Smooth muscle cell (in vitro differentiated cells): ENCODE data around the gene ISM2. TPM values are rescaled to one million over a fixed set of nuclear protein-coding genes. Genes with fewer than 3 reads are reported as not detected.

Source experiments
- DNase-seq: peaks from one replicate; lab custom pipeline; 2025; ENCODE audit not compliant: unreplicated experiment; lab: John Stamatoyannopoulos, UW
- H2AFZ ChIP-seq: fragments of 200-600 bp; sonication (generic); 2 replicates; pipeline ENCODE4 v1.6.0; 2016; ENCODE audit warnings: antibody characterized with exemption, low read depth, mild to moderate bottlenecking
- H3F3A ChIP-seq: fragments of 200-600 bp; sonication (generic); 2 replicates; pipeline ENCODE4 v1.6.0; 2017; ENCODE audit warnings: antibody characterized with exemption, low read depth
- H3K27ac ChIP-seq: fragments of 200-600 bp; sonication (generic); 2 replicates; pipeline ENCODE4 v1.5.1; 2016; ENCODE audit warnings: low read depth, mild to moderate bottlenecking
- H3K27me3 ChIP-seq: fragments of 200-600 bp; sonication (generic); 2 replicates; pipeline ENCODE4 v1.6.1; 2016; ENCODE audit warnings: low read depth, mild to moderate bottlenecking
- H3K36me3 ChIP-seq: fragments of 200-600 bp; sonication (generic); 2 replicates; pipeline ENCODE4 v1.5.1; 2016; ENCODE audit warnings: low read depth
- H3K4me1 ChIP-seq: fragments of 200-600 bp; sonication (generic); 2 replicates; pipeline ENCODE4 v1.5.1; 2016; ENCODE audit warnings: low read depth
- H3K4me2 ChIP-seq: fragments of 200-600 bp; sonication (generic); 2 replicates; pipeline ENCODE4 v1.6.0; 2016; ENCODE audit warnings: mild to moderate bottlenecking
- H3K4me3 ChIP-seq: fragments of 200-600 bp; sonication (generic); 2 replicates; pipeline ENCODE4 v1.5.1; 2016; ENCODE audit warnings: mild to moderate bottlenecking
- H3K79me2 ChIP-seq: fragments of 200-600 bp; sonication (generic); 2 replicates; pipeline ENCODE4 v1.6.0; 2016; ENCODE audit warnings: low read depth, mild to moderate bottlenecking
- H3K9ac ChIP-seq: fragments of 200-600 bp; sonication (generic); 2 replicates; pipeline ENCODE4 v1.6.0; 2016; ENCODE audit warnings: low read depth
- H3K9me3 ChIP-seq: fragments of 200-600 bp; sonication (generic); replicated peaks from 2 replicates; pipeline ENCODE4 v1.5.1; 2016; ENCODE audit warnings: low read depth
- H4K20me1 ChIP-seq: fragments of 200-600 bp; sonication (generic); 2 replicates; pipeline ENCODE4 v1.6.0; 2016; ENCODE audit warnings: low read depth
- WGBS: methylation state at CpG from one replicate; pipeline ENCODE4 v1.1.7; 2016; ENCODE audit warnings: low lambda C conversion rate; 5-methylcytosine and 5-hydroxymethylcytosine counted together
- polyA plus RNA-seq: library from polyadenylated mRNA; unstranded; fragments of >200 nt; fragmentation: Nextera tagmentation; extraction: Ambion mirVana; gene quantifications from 2 replicates; pipeline ENCODE4 v1.2.1, GENCODE V29; 2016
- total RNA-seq: library from RNA; depleted of rRNA; stranded (reverse); fragments of >200 nt; gene quantifications from 2 replicates; pipeline ENCODE4 v1.2.3, GENCODE V29; 2014
- TF ChIP-seq, protein P1 (sequence below): fragments of 200-600 bp; sonication (generic); IDR thresholded peaks from 2 replicates; pipeline ENCODE4 v1.5.1; 2017; ENCODE audit warnings: borderline replicate concordance, mild to moderate bottlenecking, antibody characterized with exemption; ENCODE audit not compliant: insufficient read depth, poor library complexity, severe bottlenecking

The ISM2 gene
- total and polyA plus RNA-seq, 2 experiments from 2014 or later, result 0.78 to 2.7 TPM

DNA sequence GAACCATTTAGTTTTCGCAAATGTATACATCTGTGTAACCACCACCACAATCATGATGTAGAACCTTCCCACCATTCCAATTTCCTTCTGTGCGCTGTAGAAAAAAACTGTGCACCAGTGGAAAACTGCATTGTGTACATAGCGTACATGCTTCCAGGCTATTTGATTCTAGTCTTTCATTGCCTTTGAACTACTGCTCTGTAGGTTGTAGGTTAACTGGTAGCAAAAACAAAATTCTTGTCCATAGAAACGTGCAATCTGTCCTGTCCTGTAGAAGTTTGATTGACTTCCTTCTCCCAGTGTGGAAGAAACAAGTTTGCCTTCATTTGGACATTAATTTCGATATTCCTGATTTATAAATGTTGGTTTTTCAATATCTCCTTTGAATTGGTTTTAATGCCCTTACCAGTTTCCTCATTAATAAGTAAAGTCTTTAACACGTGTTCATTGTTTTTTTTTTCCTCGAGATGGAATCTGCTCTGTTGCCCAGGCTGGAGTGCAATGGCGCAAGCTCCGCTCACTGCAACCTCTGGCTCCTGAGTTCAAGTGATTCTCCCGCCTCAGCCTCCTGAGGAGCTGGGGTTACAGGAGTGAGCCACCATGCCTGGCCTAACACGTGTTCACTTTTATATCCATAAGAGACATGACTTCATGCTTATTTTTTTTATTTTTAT is 3.6 kb upstream of the ISM2 start:
- H3F3A ChIP-seq, result no peaks in the 10 kb centered on the region
- 87% methylated on average over 11 of the region's 11 CpGs for WGBS
- H3K36me3 ChIP-seq, result no peaks in the 10 kb centered on the region
- no peak overlapping the region for H2AFZ ChIP-seq
- H3K27me3 ChIP-seq, result peaks cover 34% of the 10 kb centered on the region
- no peak overlapping the region for H3K9ac ChIP-seq
- H3K79me2 ChIP-seq, result no peaks in the 10 kb centered on the region
- no peaks in the 10 kb centered on the region for H3K9me3 ChIP-seq
- H3K4me3 ChIP-seq, result no peak overlapping the region
- H3K4me1 ChIP-seq, result peaks cover 5% of the 10 kb centered on the region
- no peak overlapping the region for H3K27ac ChIP-seq
- DNase-seq, result no peak
- H4K20me1 ChIP-seq, result no peaks in the 10 kb centered on the region
- H3K4me2 ChIP-seq, result no peak overlapping the region
- TF ChIP-seq, protein P1, sequence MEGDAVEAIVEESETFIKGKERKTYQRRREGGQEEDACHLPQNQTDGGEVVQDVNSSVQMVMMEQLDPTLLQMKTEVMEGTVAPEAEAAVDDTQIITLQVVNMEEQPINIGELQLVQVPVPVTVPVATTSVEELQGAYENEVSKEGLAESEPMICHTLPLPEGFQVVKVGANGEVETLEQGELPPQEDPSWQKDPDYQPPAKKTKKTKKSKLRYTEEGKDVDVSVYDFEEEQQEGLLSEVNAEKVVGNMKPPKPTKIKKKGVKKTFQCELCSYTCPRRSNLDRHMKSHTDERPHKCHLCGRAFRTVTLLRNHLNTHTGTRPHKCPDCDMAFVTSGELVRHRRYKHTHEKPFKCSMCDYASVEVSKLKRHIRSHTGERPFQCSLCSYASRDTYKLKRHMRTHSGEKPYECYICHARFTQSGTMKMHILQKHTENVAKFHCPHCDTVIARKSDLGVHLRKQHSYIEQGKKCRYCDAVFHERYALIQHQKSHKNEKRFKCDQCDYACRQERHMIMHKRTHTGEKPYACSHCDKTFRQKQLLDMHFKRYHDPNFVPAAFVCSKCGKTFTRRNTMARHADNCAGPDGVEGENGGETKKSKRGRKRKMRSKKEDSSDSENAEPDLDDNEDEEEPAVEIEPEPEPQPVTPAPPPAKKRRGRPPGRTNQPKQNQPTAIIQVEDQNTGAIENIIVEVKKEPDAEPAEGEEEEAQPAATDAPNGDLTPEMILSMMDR, result no peak

DNA sequence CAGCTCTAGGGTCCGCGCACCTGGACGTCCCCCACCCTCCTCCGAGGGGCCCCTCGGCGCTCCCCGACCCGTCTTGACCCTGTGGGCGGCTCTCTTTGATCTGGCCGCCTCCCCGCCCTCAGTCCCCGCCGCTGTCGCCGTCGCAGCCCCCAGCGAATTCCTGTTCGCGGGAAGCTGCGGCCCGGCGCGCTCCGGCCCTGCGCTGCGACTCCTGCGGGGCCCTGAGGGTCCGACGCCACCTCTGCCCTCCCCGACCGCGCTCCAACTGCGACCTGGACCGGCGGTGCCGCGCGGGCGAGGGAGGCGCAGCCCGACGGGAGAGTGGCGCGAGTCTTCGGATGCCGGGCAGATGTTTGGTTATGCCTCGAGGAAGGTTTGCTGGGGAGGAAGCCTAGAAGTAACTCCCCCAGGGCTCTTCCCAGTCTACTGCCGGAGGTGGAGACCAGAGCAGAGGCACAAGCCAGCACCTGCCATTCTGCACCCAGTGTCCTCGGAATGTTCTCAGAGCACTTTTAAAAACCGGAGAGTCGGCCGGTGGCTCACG is 440 bp upstream of the ISM2 start:
- H3K9ac ChIP-seq, result no peak overlapping the region
- TF ChIP-seq, protein P1, result no peak

DNA sequence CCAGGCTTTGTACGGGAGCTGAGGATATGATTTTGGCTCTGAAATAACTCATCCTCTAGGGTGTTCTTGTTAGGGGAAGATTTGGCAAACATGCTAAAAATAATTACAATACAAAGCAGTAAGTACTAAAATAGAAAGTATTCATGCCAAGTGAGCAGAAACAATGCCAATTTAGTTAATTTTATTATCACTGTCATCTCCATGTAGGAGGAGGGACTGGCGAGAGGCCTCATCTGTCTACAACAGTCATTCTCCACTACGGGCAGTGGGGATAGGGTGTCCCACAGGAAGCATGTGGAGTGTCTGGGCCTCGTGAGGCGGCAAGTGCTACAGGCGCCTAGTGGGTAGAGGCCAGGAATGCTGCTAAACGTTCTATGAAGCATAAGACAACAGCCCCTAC is 3.3 kb downstream of the ISM2 start:
- peaks cover 27% of the 10 kb centered on the region for H3K27me3 ChIP-seq
- no peak overlapping the region for H3K27ac ChIP-seq
- no peaks in the 10 kb centered on the region for H3K9me3 ChIP-seq
- no peak overlapping the region for H3K4me3 ChIP-seq
- H3K4me2 ChIP-seq, result no peak overlapping the region
- no peaks in the 10 kb centered on the region for H3F3A ChIP-seq
- H3K4me1 ChIP-seq, result peaks cover 5% of the 10 kb centered on the region
- no peaks in the 10 kb centered on the region for H3K79me2 ChIP-seq
- 93% methylated on average over 7 of the region's 7 CpGs for WGBS
- no peaks in the 10 kb centered on the region for H3K36me3 ChIP-seq
- no peak overlapping the region for H3K9ac ChIP-seq
- H4K20me1 ChIP-seq, result no peaks in the 10 kb centered on the region
- DNase-seq, result no peak
- no peak overlapping the region for H2AFZ ChIP-seq
- TF ChIP-seq, protein P1, result no peak

More for the DNA sequence above, 440 bp upstream of the ISM2 start:
- Histone ChIP-seq H3K4me1 (peaks cover 5% of the 10 kb centered on the region), H3K27ac (no peak overlapping the region), H2AFZ (peak overlapping the region; percentile 43), H3K9me3 (no peaks in the 10 kb centered on the region), H3K4me3 (peak overlapping the region; percentile 62), H3K79me2 (no peaks in the 10 kb centered on the region), H3K36me3 (no peaks in the 10 kb centered on the region), H3F3A (no peaks in the 10 kb centered on the region), H4K20me1 (no peaks in the 10 kb centered on the region), H3K4me2 (peak overlapping the region; percentile 97), H3K27me3 (peaks cover 34% of the 10 kb centered on the region)
- DNase-seq, result no peak
- 8% methylated on average over 35 of the region's 53 CpGs for WGBS

DNA sequence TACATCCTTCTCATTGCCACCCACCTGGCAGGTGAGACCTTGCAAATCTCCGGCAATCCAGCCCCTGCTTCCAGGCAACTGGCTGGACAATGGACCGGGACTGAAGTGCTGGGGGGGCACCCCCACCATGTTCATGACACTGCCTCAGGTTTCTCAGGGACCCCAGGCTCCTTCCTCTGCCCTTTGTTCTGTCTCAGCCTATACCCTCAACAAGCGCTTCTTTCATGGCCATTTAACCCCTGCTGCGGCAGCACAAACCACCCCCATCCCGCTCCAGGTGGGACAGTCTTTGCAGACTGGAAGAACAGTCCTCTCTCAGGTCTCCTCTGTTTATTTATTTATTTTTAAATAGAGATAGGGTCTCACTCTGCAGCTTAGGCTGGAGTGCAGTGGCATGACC is 7.6 kb downstream of the ISM2 start:
- Histone ChIP-seq H4K20me1 (no peaks in the 10 kb centered on the region), H3K36me3 (no peaks in the 10 kb centered on the region), H3K9ac (no peak overlapping the region), H3K79me2 (no peaks in the 10 kb centered on the region), H3K4me2 (no peak overlapping the region), H3K27ac (no peak overlapping the region), H3K9me3 (no peaks in the 10 kb centered on the region), H3K27me3 (no peaks in the 10 kb centered on the region), H3K4me1 (no peaks in the 10 kb centered on the region), H2AFZ (no peak overlapping the region), H3F3A (no peaks in the 10 kb centered on the region), H3K4me3 (no peak overlapping the region)
- WGBS, result 94% methylated on average over 5 of the region's 5 CpGs
- TF ChIP-seq, protein P1, result no peak
- DNase-seq, result no peak
